DND-41 (cell line): ENCODE measurements around the gene HOXD10.

ENCODE experiments used
- ATAC-seq: fragments of 200-7000 bp; cut with Tn5 transposase; 3 replicates; pipeline ENCODE4 v1.9.1; 2021; ENCODE audit warnings: low read depth; ENCODE audit not compliant: insufficient read depth
- DNase-seq: peaks from one replicate; pipeline ENCODE4 v3.0.0-alpha.2; 2020
- H2AFZ ChIP-seq: 2 replicates; pipeline ENCODE4 v1.6.0; 2012; ENCODE audit warnings: low read depth, low read length
- H3K27ac ChIP-seq: 2 replicates; pipeline ENCODE4 v1.5.1; 2012; ENCODE audit warnings: low read length, inconsistent platforms
- H3K27me3 ChIP-seq: fragments of 200-600 bp; sonication (generic); 2 replicates; pipeline ENCODE4 v1.6.0; 2012; ENCODE audit warnings: low read length, mild to moderate bottlenecking, inconsistent platforms; ENCODE audit not compliant: insufficient read depth, poor library complexity
- H3K36me3 ChIP-seq: 2 replicates; pipeline ENCODE4 v1.5.1; 2012; ENCODE audit warnings: low read length, inconsistent platforms; ENCODE audit not compliant: insufficient read depth
- H3K4me1 ChIP-seq: 2 replicates; pipeline ENCODE4 v1.5.1; 2012; ENCODE audit warnings: mild to moderate bottlenecking, low read length; ENCODE audit not compliant: insufficient read depth
- H3K4me2 ChIP-seq: 2 replicates; pipeline ENCODE4 v1.6.0; 2012; ENCODE audit warnings: mild to moderate bottlenecking, moderate library complexity, low read length, inconsistent platforms; ENCODE audit not compliant: insufficient read depth
- H3K4me3 ChIP-seq, 2 experiments: fragments of 200-600 bp in 1 of 2; shearing (Covaris generic) in 1 of 2; 2 replicates each; pipeline ENCODE4 v1.5.1; 2012 to 2016; ENCODE audit warnings: inconsistent platforms in 2 of 2, low read length in 2 of 2, mild to moderate bottlenecking in 2 of 2, low read depth in 1 of 2, moderate library complexity in 1 of 2
- H3K79me2 ChIP-seq: 2 replicates; pipeline ENCODE4 v1.6.0; 2012; ENCODE audit warnings: low read length, inconsistent platforms; ENCODE audit not compliant: insufficient read depth
- H3K9ac ChIP-seq: 2 replicates; pipeline ENCODE4 v1.6.0; 2012; ENCODE audit warnings: low read depth, mild to moderate bottlenecking, inconsistent platforms, low read length, moderate library complexity
- H3K9me3 ChIP-seq: 2 replicates; pipeline ENCODE4 v1.5.1; 2012; ENCODE audit warnings: low read length, moderate library complexity, mild to moderate bottlenecking, inconsistent platforms; ENCODE audit not compliant: insufficient read depth, severe bottlenecking
- H4K20me1 ChIP-seq: 2 replicates; pipeline ENCODE4 v1.6.0; 2012; ENCODE audit warnings: low read length; ENCODE audit not compliant: insufficient read depth
- EZH2 ChIP-seq: IDR thresholded peaks from 3 replicates; pipeline ENCODE4 v1.6.1; 2012; ENCODE audit warnings: borderline replicate concordance, low read depth, mild to moderate bottlenecking, moderate library complexity, low read length, inconsistent platforms; ENCODE audit not compliant: severe bottlenecking
- TF ChIP-seq, protein P1 (sequence below): IDR thresholded peaks from 2 replicates; pipeline ENCODE4 v1.5.1; 2012; ENCODE audit warnings: borderline replicate concordance, low read length, moderate library complexity, mild to moderate bottlenecking; ENCODE audit not compliant: poor library complexity, severe bottlenecking; ENCODE audit errors: extremely low read depth

The HOXD10 gene

GRCh38 chr2:176074919-176075425 is 41.6 kb upstream of the HOXD10 start:
- TF ChIP-seq EZH2: no peak
- TF ChIP-seq, protein P1, sequence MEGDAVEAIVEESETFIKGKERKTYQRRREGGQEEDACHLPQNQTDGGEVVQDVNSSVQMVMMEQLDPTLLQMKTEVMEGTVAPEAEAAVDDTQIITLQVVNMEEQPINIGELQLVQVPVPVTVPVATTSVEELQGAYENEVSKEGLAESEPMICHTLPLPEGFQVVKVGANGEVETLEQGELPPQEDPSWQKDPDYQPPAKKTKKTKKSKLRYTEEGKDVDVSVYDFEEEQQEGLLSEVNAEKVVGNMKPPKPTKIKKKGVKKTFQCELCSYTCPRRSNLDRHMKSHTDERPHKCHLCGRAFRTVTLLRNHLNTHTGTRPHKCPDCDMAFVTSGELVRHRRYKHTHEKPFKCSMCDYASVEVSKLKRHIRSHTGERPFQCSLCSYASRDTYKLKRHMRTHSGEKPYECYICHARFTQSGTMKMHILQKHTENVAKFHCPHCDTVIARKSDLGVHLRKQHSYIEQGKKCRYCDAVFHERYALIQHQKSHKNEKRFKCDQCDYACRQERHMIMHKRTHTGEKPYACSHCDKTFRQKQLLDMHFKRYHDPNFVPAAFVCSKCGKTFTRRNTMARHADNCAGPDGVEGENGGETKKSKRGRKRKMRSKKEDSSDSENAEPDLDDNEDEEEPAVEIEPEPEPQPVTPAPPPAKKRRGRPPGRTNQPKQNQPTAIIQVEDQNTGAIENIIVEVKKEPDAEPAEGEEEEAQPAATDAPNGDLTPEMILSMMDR: no peak
- ATAC-seq (no peak), DNase-seq (no peak)
- Histone ChIP-seq H3K27me3 (peaks cover 26% of the 10 kb centered on the region), H2AFZ (no peak overlapping the region), H3K9ac (no peak overlapping the region), H4K20me1 (no peaks in the 10 kb centered on the region), H3K27ac (no peak overlapping the region), H3K36me3 (no peaks in the 10 kb centered on the region), H3K4me2 (no peak overlapping the region), H3K79me2 (no peaks in the 10 kb centered on the region), H3K4me3 (no peak overlapping the region), H3K4me1 (no peaks in the 10 kb centered on the region), H3K9me3 (no peaks in the 10 kb centered on the region)

DNA sequence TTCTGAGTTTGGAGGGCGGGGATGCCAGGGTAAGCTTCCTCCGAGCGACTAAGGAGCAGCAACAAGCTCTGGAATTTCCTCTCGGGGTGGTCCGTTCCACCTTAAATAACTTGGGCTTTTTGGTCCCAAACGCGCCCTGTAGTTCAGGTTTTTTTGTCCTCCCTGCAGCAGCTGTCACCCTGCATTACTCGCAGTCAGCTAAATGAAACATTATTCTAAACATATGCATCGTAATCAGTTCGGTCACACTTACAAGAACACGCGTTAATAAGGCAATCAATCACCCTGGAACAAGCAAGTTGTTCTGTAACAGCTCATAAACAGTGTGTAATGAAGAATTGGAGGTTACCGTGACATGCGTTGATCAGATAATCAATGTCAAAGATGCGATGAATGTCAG is 41.1 kb upstream of the HOXD10 start:
- H4K20me1 ChIP-seq: no peaks in the 10 kb centered on the region
- no peaks in the 10 kb centered on the region for H3K36me3 ChIP-seq
- H3K4me2 ChIP-seq: no peak overlapping the region
- no peak for TF ChIP-seq EZH2
- TF ChIP-seq, protein P1: no peak
- no peaks in the 10 kb centered on the region for H3K9me3 ChIP-seq
- peaks cover 26% of the 10 kb centered on the region for H3K27me3 ChIP-seq
- H3K27ac ChIP-seq: no peak overlapping the region
- no peak for DNase-seq
- H3K4me1 ChIP-seq: no peaks in the 10 kb centered on the region
- ATAC-seq: no peak
- no peaks in the 10 kb centered on the region for H3K79me2 ChIP-seq
- H3K4me3 ChIP-seq: no peak overlapping the region
- no peak overlapping the region for H2AFZ ChIP-seq
- H3K9ac ChIP-seq: no peak overlapping the region

- Histone ChIP-seq H3K27ac (no peak overlapping the region), H3K9ac (no peak overlapping the region), H3K4me3 (no peak overlapping the region), H2AFZ (no peak overlapping the region), H3K4me2 (no peak overlapping the region), H3K9me3 (no peaks in the 10 kb centered on the region), H3K4me1 (no peaks in the 10 kb centered on the region), H3K27me3 (peaks cover 26% of the 10 kb centered on the region), H3K36me3 (no peaks in the 10 kb centered on the region), H3K79me2 (no peaks in the 10 kb centered on the region), H4K20me1 (no peaks in the 10 kb centered on the region)
- no peak for TF ChIP-seq EZH2
- ATAC-seq (no peak), DNase-seq (no peak)
These were observed 40.5 kb upstream of the HOXD10 start for GRCh38 chr2:176076063-176076462.

DNA sequence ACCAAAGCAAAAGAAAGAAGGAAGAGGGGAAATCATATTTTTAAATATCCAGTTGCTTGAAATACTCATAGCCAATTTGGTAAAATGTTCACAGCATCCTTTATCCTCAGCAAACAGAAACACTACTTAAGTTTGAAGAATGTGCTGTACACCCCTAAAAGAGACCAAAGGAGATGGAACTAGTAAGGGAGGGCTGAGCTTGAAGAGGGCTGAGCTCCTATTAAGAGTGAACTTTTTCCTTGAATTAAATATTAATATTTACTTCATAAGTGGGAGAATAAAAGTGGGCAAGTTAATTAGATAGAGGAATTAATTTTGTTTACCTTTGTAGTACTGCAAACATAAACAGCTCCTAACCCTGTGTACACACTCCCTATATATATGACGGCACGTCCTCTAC is 39.8 kb upstream of the HOXD10 start:
- Histone ChIP-seq H3K36me3 (no peaks in the 10 kb centered on the region), H3K9ac (no peak overlapping the region), H3K27me3 (peaks cover 26% of the 10 kb centered on the region), H3K9me3 (no peaks in the 10 kb centered on the region), H3K4me3 (no peak overlapping the region), H3K4me2 (no peak overlapping the region), H4K20me1 (no peaks in the 10 kb centered on the region), H3K27ac (no peak overlapping the region), H3K4me1 (no peaks in the 10 kb centered on the region), H2AFZ (no peak overlapping the region), H3K79me2 (no peaks in the 10 kb centered on the region)
- TF ChIP-seq, protein P1: no peak
- TF ChIP-seq EZH2: no peak
- ATAC-seq: no peak
- DNase-seq: no peak
